K562 (cell line): ENCODE measurements around the gene MEF2C. TPM values are rescaled to one million over a fixed set of nuclear protein-coding genes. Genes with fewer than 3 reads are reported as not detected.

Source experiments
- ATAC-seq: fragments of 200-7000 bp; cut with Tn5 transposase; 3 replicates; pipeline ENCODE4 v1.9.1; 2020; ENCODE audit warnings: moderate library complexity
- BruUV-seq: library from RNA; stranded (reverse); fragments of 400-500 nt; replicated peaks from 2 replicates; lab custom pipeline; 2021; lab: Mats Ljungman, UMichigan
- CTCF ChIA-PET: fragments of 300-600 bp; formaldehyde crosslinking; extraction: SDS; loops from one replicate; lab custom pipeline; 2021; ENCODE audit warnings: low intra/inter-chr PET ratio; lab: Yijun Ruan, JAX
- POLR2A ChIA-PET: fragments of 300-600, 350-650 bp; sonication (Branson Sonifier 250); formaldehyde crosslinking; extraction: SDS; loops from one replicate; lab custom pipeline; 2021; ENCODE audit warnings: antibody characterized with exemption, inconsistent platforms; lab: Yijun Ruan, JAX
- DNase-seq, 4 experiments: peaks; one replicate each; pipeline versions ENCODE4 v3.0.0 to v3.0.0-alpha.2; 2011 to 2018; ENCODE audit warnings: low spot score in 3 of 4, mixed read lengths in 3 of 4; ENCODE audit errors: extremely low read depth in 1 of 4
- FAIRE-seq: peaks from 2 replicates; lab custom pipeline; 2011; peaks lifted over from hg19 to GRCh38; lab: Jason Lieb, UNC
- H2AFZ ChIP-seq: 2 replicates; pipeline ENCODE4 v1.6.0; 2011; ENCODE audit warnings: low read depth, low read length, control low read depth, inconsistent platforms
- H3K27ac ChIP-seq: fragments of 200-600 bp; 3 replicates; pipeline ENCODE4 v1.8.0; 2011; ENCODE audit warnings: low read depth, mild to moderate bottlenecking, control low read depth, inconsistent platforms, low read length, moderate library complexity, mixed read lengths; ENCODE audit errors: extremely low read depth
- H3K27me3 ChIP-seq, 2 experiments: fragments of 300-600 bp in 1 of 2; 2 replicates in 1 of 2; 3 replicates in 1 of 2; pipeline versions ENCODE4 v1.6.0 to v1.8.0; 2011; ENCODE audit warnings: inconsistent platforms in 2 of 2, low read length in 2 of 2, mild to moderate bottlenecking in 1 of 2, mixed read lengths in 1 of 2, moderate library complexity in 1 of 2; ENCODE audit not compliant: control insufficient read depth in 2 of 2, insufficient read depth in 2 of 2
- H3K36me3 ChIP-seq: fragments of 300-600 bp; 3 replicates; pipeline ENCODE4 v1.8.0; 2011; ENCODE audit warnings: mild to moderate bottlenecking, low read length, inconsistent platforms; ENCODE audit not compliant: control insufficient read depth, insufficient read depth
- H3K4me1 ChIP-seq, 2 experiments: fragments of 200-600 bp in 1 of 2; replicated peaks in 1 of 2; 2 replicates in 1 of 2; 3 replicates in 1 of 2; pipeline versions ENCODE4 v1.5.1 to v1.8.0; 2011; ENCODE audit warnings: inconsistent platforms in 2 of 2, low read length in 2 of 2, mild to moderate bottlenecking in 1 of 2, mixed read lengths in 1 of 2, moderate library complexity in 1 of 2; ENCODE audit not compliant: control insufficient read depth in 2 of 2, insufficient read depth in 2 of 2
- H3K4me2 ChIP-seq: 2 replicates; pipeline ENCODE4 v1.6.1; 2011; ENCODE audit warnings: low read length, control low read depth, inconsistent platforms, mixed read lengths; ENCODE audit not compliant: insufficient read depth
- H3K4me3 ChIP-seq: fragments of 200-600 bp; sonication (generic), shearing (Covaris generic); 2 replicates; pipeline ENCODE4 v1.5.1; 2016; ENCODE audit warnings: control low read depth, inconsistent platforms
- H3K79me2 ChIP-seq: fragments of 200-600 bp; 3 replicates; pipeline ENCODE4 v1.8.0; 2011; ENCODE audit warnings: low read length, inconsistent platforms; ENCODE audit not compliant: control insufficient read depth, insufficient read depth
- H3K9ac ChIP-seq, 2 experiments: 2 replicates each; pipeline versions ENCODE4 v1.6.0 to v1.6.1; 2011; ENCODE audit warnings: low read depth in 2 of 2, low read length in 2 of 2, control low read depth in 1 of 2, inconsistent platforms in 1 of 2, mild to moderate bottlenecking in 1 of 2, mixed read lengths in 1 of 2; ENCODE audit not compliant: insufficient read depth in 1 of 2
- H3K9me1 ChIP-seq: one replicate; pipeline ENCODE4 v1.6.0; 2011; ENCODE audit warnings: inconsistent platforms, mild to moderate bottlenecking, low read length, moderate library complexity; ENCODE audit not compliant: control insufficient read depth, insufficient read depth
- H3K9me3 ChIP-seq: replicated peaks from 2 replicates; pipeline ENCODE4 v1.5.1; 2011; ENCODE audit warnings: low read depth, low read length, inconsistent platforms; ENCODE audit not compliant: control insufficient read depth, insufficient read depth
- H4K20me1 ChIP-seq: replicated peaks from 2 replicates; pipeline ENCODE4 v1.6.1; 2011; ENCODE audit warnings: low read length, inconsistent platforms, mixed read lengths; ENCODE audit not compliant: control insufficient read depth, insufficient read depth
- DNMT1 ChIP-seq: fragments of 450-650 bp; IDR thresholded peaks from 2 replicates; pipeline ENCODE4 v1.6.1; 2016; ENCODE audit warnings: antibody characterized with exemption, mild to moderate bottlenecking
- GATAD2A ChIP-seq: fragments of 450-650 bp; IDR thresholded peaks from 2 replicates; pipeline ENCODE4 v1.6.1; 2017
- HDAC1 ChIP-seq, 2 experiments: fragments of 450-650 bp; IDR thresholded peaks; 2 replicates each; pipeline ENCODE4 v1.6.1; 2016 to 2017; ENCODE audit warnings: inconsistent platforms in 1 of 2, mild to moderate bottlenecking in 1 of 2, moderate library complexity in 1 of 2
- LCOR ChIP-seq: sonication (generic); formaldehyde crosslinking; IDR thresholded peaks from 2 replicates; pipeline ENCODE4 v1.8.0; 2022; ENCODE audit warnings: mild to moderate bottlenecking, missing genetic modification reagents
- MAFK ChIP-seq: IDR thresholded peaks from 2 replicates; pipeline ENCODE4 v1.6.1; 2011; ENCODE audit warnings: low read length, improper control_type of control experiment
- RFX1 ChIP-seq: fragments of 450-650 bp; IDR thresholded peaks from 2 replicates; pipeline ENCODE4 v1.6.1; 2016; ENCODE audit warnings: mild to moderate bottlenecking, moderate library complexity
- SFPQ ChIP-seq: fragments of 200-400 bp; formaldehyde crosslinking; IDR thresholded peaks from 2 replicates; pipeline ENCODE4 v1.6.1; 2017; ENCODE audit warnings: mild to moderate bottlenecking, low read depth, low read length, moderate library complexity
- SLC30A9 ChIP-seq: fragments of 250-450 bp; sonication (Bioruptor Pico); IDR thresholded peaks from 2 replicates; pipeline ENCODE4 v1.8.0; 2022; ENCODE audit warnings: mild to moderate bottlenecking, moderate library complexity
- THRAP3 ChIP-seq: fragments of 450-650 bp; IDR thresholded peaks from 2 replicates; pipeline ENCODE4 v1.6.1; 2016; ENCODE audit warnings: mild to moderate bottlenecking, inconsistent platforms, borderline replicate concordance
- XRCC4 ChIP-seq: IDR thresholded peaks from one replicate; pipeline ENCODE4 v1.6.1; 2011; ENCODE audit not compliant: insufficient read depth, insufficient read length; ENCODE audit errors: extremely low read depth
- ZNF133 ChIP-seq: fragments of 250-450 bp; sonication (Bioruptor Pico); IDR thresholded peaks from 2 replicates; pipeline ENCODE4 v1.4.0; 2020; ENCODE audit warnings: mild to moderate bottlenecking
- ZNF57 ChIP-seq: fragments of 450-650 bp; formaldehyde crosslinking; IDR thresholded peaks from 2 replicates; pipeline ENCODE4 v1.4.0; 2020; ENCODE audit warnings: mild to moderate bottlenecking, moderate library complexity
- ZNF655 ChIP-seq: fragments of 250-450 bp; sonication (Bioruptor Pico); IDR thresholded peaks from 2 replicates; pipeline ENCODE4 v1.5.0; 2021
- WGBS: fragments of 100-300 bp; shearing (Covaris generic); methylation state at CpG from one replicate; pipeline ENCODE4 v1.1.6; 2016; ENCODE audit warnings: low coverage, mixed read lengths; ENCODE audit not compliant: insufficient coverage; ENCODE audit errors: missing lambda C conversion rate; 5-methylcytosine and 5-hydroxymethylcytosine counted together
- in situ Hi-C: fragments of 300-500 bp; cut with MboI; formaldehyde crosslinking; loops from 4 replicates; pipeline ENCODE4 v1.15.0; 2018; ENCODE audit warnings: inconsistent platforms, mixed read lengths
- intact Hi-C: fragments of 100-400 bp; cut with micrococcal nuclease; formaldehyde crosslinking; loops from 2 replicates; pipeline ENCODE4 v1.14.2; 2022
- polyA plus RNA-seq, 8 experiments: library from polyadenylated mRNA; depleted of rRNA in 4 of 8; stranded (reverse) in 5 of 8; unstranded in 3 of 8; fragments of >200 nt; fragmentation: Nextera tagmentation in 2 of 8; fragmentation: Illumina TruSeq in 1 of 8; extraction: Ambion mirVana in 2 of 8; extraction: Trizol in 1 of 8; gene quantifications; 2 replicates each; pipeline versions ENCODE4 v1.2.1 to v1.2.3, GENCODE V29; 2011 to 2014; ENCODE audit warnings: inconsistent platforms in 1 of 8, missing spikeins in 1 of 8
- total RNA-seq, 7 experiments: library from RNA; depleted of rRNA in 6 of 7; stranded (reverse); fragments of >200 nt in 6 of 7; fragmentation: Illumina TruSeq in 2 of 7; extraction: Trizol in 2 of 7; gene quantifications; 2 replicates each; pipeline versions ENCODE4 v1.2.1 to v1.2.3, GENCODE V29; 2011 to 2021; ENCODE audit warnings: low replicate concordance in 1 of 7

The MEF2C gene
- total and polyA plus RNA-seq, 9 of the 15 experiments (the other 6 are each of a cell fraction or from before 2014, with no cell fraction given): 25.1 to 67.8 (median 58.3) TPM

GRCh38 chr5:88695931-88696330, 187.1 kb downstream of the MEF2C start:
- ChIA-PET POLR2A (no interaction called here), CTCF (no interaction called here)
- Histone ChIP-seq H3K79me2 (no peaks in the 10 kb centered on the region), H3K4me2 (no peak overlapping the region), H4K20me1 (no peaks in the 10 kb centered on the region), H3K4me3 (no peak overlapping the region), H3K9me1 (no peaks in the 10 kb centered on the region), H3K9ac (no peak overlapping the region), H3K27ac (no peak overlapping the region), H3K36me3 (no peaks in the 10 kb centered on the region), H2AFZ (no peak overlapping the region), H3K9me3 (no peaks in the 10 kb centered on the region), H3K4me1 (peaks cover 0 to 7% of the 10 kb centered on the region in 2 experiments; a peak in 2 of 5 replicates), H3K27me3 (peaks cover 25 to 36% of the 10 kb centered on the region in 2 experiments)
- DNase-seq: no peak
- no peak for ATAC-seq
- no peak for TF ChIP-seq THRAP3
- no peak for TF ChIP-seq MAFK
- TF ChIP-seq SFPQ: no peak
- no peak for TF ChIP-seq LCOR (CRISPR knock-in tag)
- TF ChIP-seq DNMT1: no peak
- no peak for TF ChIP-seq HDAC1 (IDR thresholded peaks at IDR 0.05)
- TF ChIP-seq ZNF57: no peak
- no peak for TF ChIP-seq XRCC4
- no peak for TF ChIP-seq GATAD2A
- no peak for TF ChIP-seq ZNF133 (CRISPR knock-in tag)
- TF ChIP-seq ZNF655 (CRISPR knock-in tag): no peak
- no peak for TF ChIP-seq SLC30A9
- TF ChIP-seq RFX1: no peak
- no peak for FAIRE-seq
- in situ Hi-C loops (no loop called here), intact Hi-C loops (loop anchor here (10.0 kb wide), 1 partner anchor 1281 kb away; the partner anchor contains the start of gene CCNH)
- no TSS peak for BruUV-seq
- WGBS: 0% methylated on average over 3 of the region's 3 CpGs
